Amniotic epithelial cell (primary cell): ENCODE measurements around the gene PDZD8.
A peak's percentile ranks its signal among the peaks of the same experiment; 100 is the strongest.
"Not testable (repeated sequence)": the region's sequence is repeated elsewhere in the genome, so short reads cannot be mapped to it uniquely, and the experiment has no call there.

Experiments
- DNase-seq: peaks from one replicate; pipeline ENCODE4 v3.0.0-alpha.2; 2010; ENCODE audit warnings: low read depth

The PDZD8 gene

DNA sequence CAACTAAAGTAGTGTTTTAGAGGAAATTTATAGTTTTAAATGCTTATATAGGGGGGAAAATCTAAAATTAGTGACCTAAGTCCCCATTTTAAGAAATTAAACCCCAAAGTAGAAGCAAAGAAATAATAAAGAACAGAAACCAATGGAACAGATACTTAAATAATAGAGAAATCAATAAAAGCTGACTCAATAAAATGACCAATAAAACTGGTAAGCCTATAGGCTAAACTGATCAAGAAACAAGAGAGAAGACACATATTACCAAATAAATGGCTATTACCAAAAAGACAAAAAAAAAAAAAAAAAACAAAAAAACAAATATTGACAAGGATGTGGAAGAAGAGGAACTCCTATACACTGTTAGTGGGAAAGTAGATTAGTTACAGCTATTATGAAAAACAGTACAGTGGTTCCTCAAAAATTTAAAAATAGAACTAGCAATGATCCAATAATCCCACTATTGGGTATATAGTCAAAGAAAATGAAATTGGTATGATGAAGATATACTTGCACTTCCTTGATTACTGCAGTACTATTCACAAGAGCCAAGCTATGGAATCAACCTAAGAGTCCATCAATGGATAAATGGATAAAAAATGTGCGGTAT is 81.1 kb downstream of the PDZD8 start:
- no peak for DNase-seq

DNA sequence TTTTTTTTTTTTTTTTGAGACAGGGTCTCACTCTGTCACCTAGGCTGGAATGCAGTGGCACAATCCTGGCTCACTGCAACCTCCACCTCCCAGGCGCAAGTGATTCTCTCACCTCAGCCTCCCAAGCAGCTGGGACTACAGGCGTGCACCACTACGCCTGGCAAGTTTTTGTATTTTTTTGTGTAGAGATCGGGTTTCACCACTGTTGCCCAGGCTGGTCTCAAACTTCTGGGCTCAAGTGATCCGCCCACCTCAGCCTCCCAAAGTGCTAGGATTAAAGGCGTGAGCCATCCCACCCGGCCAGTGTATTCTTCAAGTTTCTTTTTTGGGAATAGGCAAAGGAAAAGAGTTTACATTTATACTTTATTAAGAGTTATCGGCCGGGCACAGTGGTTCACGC is 84.4 kb downstream of the PDZD8 start:
- not testable (repeated sequence) for DNase-seq

GRCh38 chr10:117284716-117285494 is 90.3 kb downstream of the PDZD8 start:
- no peak for DNase-seq

- no peak for DNase-seq
These were observed 97.6 kb downstream of the PDZD8 start for GRCh38 chr10:117277675-117278074.

- no peak for DNase-seq
These were observed 100.1 kb downstream of the PDZD8 start for GRCh38 chr10:117275121-117275520.

DNA sequence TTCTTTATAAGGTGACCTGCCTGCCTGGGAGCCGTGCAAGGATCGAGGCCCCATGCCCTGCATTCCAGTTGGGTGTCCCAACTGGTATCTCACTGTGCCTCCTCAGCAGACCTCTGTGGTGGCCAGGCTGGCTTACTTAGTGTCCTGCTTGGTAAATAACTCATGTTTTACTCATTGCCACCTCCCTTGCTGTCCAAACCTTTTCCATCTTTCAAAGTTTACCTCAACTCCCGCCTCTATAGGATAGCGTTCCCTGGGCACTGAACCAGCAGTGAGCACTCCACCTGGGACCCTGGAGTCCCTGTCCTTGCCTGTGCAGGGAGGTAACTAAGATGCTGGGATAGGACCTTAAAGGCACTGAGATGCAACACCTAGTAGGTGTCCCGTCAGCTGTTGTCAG is 100.7 kb downstream of the PDZD8 start:
- no peak for DNase-seq

DNA sequence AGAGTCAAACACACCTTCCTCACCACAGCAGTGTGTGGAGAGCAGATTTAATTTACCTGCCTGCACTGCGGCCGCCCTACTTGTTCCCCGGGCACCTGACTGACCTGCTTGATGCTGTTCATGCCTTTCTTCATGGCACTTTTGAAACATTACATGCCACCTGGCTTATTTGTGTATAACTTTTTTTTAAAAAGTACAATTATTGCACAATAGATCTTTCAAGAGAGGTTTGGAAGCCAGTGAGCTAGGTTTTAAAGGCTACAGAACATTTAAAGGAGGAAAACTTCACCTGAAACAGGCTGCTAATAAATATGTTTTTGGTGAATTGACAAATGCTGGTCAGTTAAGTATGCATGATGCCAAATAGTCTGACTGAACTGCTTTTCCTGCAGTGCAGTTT is 101.3 kb downstream of the PDZD8 start:
- DNase-seq = no peak

- no peak for DNase-seq
These were observed 102.8 kb downstream of the PDZD8 start for GRCh38 chr10:117272195-117273076.

DNA sequence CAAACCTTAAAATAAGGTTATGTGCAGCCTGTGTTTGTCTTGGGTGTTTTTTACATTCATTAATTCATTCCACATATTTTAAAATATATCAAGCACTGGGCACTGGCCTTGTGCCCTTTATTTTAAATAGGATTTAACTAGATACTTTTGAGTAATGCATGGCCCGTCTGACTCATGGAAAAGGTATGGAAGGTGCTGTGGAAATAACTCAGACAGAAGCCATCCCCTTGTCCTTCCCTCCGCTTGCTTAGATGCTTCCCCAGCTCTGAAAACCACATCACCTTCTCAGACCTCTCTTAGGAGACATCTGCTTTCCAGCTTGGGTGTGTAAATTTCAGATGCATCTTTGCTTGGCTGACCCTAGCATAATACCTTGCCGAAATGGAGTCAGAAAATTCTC is 103.8 kb downstream of the PDZD8 start:
- DNase-seq = peak; percentile 22

GRCh38 chr10:117268907-117269306 is 106.3 kb downstream of the PDZD8 start:
- DNase-seq = no peak

- DNase-seq = no peak
These were observed 107.0 kb downstream of the PDZD8 start for GRCh38 chr10:117268258-117268657.

DNA sequence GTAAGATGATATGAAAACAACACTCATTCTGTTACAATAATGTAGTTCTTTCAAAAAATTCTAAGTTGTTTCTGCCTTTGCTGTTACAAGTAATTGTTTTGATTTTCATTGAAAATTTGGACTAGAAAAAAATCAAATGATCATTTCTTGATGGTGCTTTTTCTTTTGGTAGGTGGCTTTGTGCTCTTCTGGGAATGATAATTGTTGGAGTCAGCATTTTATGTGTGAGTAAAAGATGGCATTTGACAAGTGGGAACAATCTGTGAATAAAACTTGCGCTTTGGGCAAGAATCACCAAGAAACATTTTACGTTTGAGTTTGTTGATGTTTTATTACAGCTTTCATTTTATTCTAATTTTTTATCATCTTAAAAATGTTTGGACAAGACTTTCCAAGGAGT is 108.4 kb downstream of the PDZD8 start:
- no peak for DNase-seq

DNA sequence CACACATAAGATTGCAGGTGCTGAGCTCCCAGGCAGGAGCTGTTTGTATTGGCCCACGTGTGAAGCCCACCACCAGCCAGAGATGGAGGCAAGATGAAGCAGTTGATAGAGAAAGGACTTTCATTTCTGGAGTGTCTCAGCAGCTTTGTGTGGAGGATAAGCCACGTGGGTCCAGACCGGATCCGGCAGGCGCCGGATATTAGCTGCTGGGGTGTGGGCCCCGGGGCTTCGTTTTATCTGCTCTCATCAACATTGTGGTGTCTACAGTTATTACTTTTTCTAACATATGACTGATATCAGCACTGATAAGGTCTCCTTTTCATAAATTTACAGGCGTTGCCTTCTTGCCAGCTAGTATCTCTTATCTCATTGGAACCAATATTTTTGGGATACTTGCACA is 108.8 kb downstream of the PDZD8 start:
- DNase-seq = no peak

DNA sequence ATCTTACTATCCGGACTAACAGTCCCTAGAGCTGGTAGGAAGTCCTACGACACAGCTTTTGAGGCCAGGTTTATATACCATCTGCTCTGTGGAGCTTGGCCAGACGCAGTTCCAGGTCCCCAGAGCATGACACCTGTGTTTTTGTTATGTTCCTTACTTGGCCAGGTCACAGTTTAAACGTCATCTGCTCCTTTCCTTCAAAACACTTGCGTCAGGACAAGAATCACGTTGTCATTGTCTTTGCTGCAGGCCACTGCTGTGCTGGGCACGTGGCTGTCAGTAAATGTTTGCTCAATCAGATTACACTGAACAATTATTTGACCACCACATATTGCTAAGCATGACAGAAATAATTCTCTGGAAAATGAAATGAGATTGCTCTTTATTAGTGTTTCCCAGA is 110.5 kb downstream of the PDZD8 start:
- DNase-seq = no peak

- no peak for DNase-seq
These were observed 112.3 kb downstream of the PDZD8 start for GRCh38 chr10:117262903-117263293.

- DNase-seq = no peak
These were observed 112.8 kb downstream of the PDZD8 start for GRCh38 chr10:117262291-117262902.

DNA sequence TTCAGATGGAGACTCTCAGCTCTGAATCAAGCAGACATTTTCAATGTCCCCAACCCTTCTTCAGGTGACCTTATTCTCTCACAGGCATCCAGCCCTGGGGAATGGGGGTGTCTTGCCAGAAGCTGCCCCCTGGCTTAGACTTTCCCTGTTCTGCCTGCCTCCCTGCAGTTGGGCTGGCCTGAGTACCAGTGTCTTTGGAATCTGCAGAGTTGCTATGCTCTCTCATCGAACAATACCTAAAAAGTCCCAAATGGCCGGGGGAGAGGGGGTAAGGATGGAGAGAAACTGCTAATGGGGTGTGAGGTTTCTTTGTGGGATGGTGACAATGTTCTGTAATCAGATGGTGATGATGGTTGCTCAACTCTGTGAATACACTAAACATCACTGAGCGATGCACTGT is 113.7 kb downstream of the PDZD8 start:
- no peak for DNase-seq

- no peak for DNase-seq
These were observed 115.2 kb downstream of the PDZD8 start for GRCh38 chr10:117260084-117260483.

DNA sequence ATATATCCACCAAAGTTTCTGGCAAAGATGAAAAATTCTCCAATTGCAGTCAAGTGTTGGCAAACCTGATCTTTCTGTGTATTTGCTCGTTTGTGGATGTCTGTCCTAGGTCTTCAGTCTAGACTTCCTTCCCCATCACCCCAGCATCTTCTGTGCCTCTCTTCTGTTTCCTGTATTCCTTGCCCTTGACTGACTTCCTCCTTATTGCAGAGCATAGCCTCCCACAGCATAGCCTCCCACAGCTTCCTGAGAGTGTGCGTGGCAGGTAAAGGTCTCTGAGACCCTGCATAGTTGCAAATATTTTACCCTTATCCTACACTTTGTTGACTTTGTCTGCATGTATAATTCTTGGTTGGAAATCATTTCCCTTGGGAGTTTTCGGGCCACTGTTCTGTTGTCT is 116.0 kb downstream of the PDZD8 start:
- no peak for DNase-seq

DNA sequence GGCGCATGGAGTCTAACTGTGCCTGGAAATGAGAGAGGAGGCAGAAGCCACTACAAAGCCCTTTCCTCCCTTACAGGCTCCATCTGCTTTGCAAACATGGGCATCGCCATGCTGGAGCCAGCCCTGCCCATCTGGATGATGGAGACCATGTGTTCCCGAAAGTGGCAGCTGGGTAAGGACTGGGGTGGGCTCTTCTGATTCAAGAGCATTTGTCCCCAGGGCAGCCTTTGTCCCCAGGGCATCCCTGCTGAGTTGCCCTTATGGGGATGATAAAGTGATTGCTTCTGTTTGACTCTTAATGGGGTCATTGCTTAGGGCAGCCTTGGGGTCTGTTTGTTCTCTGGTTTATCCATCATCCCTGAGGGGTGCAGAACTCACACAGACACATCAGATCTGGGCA is 117.5 kb downstream of the PDZD8 start:
- no peak for DNase-seq

DNA sequence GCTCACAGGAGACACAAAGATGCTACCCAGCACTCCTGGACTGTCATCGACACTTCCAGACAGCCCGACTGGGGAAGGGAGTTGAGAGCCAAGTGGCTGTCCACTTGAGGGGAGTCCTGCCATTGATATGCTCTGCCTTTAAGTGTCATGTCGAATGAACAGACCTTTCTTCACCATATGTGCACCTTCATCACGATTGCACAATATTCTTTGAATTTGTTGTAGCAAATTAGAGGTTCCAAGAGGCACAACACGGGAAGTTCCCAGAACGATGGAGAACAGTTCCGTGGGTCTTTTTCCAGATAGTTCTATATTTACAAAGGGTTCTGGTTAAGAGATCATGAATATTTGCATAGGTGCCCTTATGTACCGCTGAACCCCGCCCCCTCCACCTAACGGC is 118.3 kb downstream of the PDZD8 start:
- no peak for DNase-seq

DNA sequence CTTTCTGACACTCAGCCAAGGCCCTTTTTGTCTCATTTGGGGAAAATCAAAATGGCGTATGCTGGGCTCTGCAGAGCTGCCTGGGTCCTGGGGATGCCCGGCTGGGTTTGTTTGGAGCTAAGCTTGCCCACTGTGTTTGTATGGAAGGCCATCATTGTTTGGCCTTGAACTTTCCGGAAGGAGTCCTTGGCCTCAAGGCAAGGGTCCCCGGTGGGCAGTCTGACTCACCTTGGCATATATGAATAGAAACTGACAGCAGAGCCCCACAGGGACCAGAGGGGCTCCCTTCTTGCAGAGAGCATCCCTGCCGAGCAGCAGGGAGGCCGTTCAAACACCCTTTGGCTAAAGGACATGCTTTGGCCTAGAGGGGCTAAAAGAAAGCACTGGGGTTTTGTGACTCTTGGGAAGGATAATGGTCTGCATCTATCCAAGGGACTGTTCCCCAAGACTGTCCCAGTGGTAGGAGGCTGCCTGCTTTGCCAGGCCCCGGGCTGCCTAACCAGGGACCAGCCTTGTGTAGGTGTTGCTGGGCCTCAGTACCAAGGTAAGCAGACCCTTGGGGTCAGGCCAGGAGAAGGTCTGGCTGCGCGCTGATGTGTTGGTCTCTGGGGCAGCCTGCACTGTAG is 119.3 kb downstream of the PDZD8 start:
- DNase-seq = no peak
